CD4-positive, alpha-beta T cell (primary cell): ENCODE results near the gene RUFY2. TPM values are rescaled to one million over a fixed set of nuclear protein-coding genes. Genes with fewer than 3 reads are reported as not detected.

Experiments
- ATAC-seq: fragments of 200-7000 bp; cut with Tn5 transposase; one replicate; pipeline ENCODE4 v1.10.0; 2022; ENCODE audit warnings: mild to moderate bottlenecking; ENCODE audit not compliant: poor library complexity
- CTCF ChIA-PET: fragments of 350-600 bp; sonication (Branson Sonifier 250); formaldehyde crosslinking; loops from one replicate; lab custom pipeline; 2021; ENCODE audit warnings: antibody characterized with exemption, inconsistent platforms; lab: Charles Lee
- POLR2A ChIA-PET: fragments of 350-600 bp; sonication (Branson Sonifier 250); formaldehyde crosslinking; loops from one replicate; lab custom pipeline; 2021; ENCODE audit warnings: antibody characterized with exemption, inconsistent platforms; lab: Charles Lee
- DNase-seq, 14 experiments: peaks; one replicate each; pipeline ENCODE4 v3.0.0-alpha.2; 2013 to 2020; ENCODE audit warnings: mixed read lengths in 2 of 14
- H3K27ac ChIP-seq, 2 donors: one replicate each; pipeline versions ENCODE4 v1.5.1 to v1.7.0; 2013; ENCODE audit warnings: low read length in 2 of 2, low read depth in 1 of 2, mild to moderate bottlenecking in 1 of 2
- H3K27me3 ChIP-seq, 2 experiments: 1 replicate in 1 of 2; 2 replicates in 1 of 2; pipeline versions ENCODE4 v1.6.1 to v1.7.0; 2013; ENCODE audit warnings: low read length in 2 of 2, control low read depth in 1 of 2, mild to moderate bottlenecking in 1 of 2, moderate library complexity in 1 of 2; ENCODE audit not compliant: insufficient read depth in 2 of 2, control insufficient read depth in 1 of 2
- H3K36me3 ChIP-seq: one replicate; pipeline ENCODE4 v1.6.1; 2013; ENCODE audit warnings: low read length, control low read depth; ENCODE audit not compliant: insufficient read depth
- H3K4me1 ChIP-seq: one replicate; pipeline ENCODE4 v1.6.1; 2013; ENCODE audit warnings: low read length, control low read depth; ENCODE audit not compliant: insufficient read depth
- H3K4me3 ChIP-seq: one replicate; pipeline ENCODE4 v1.5.1; 2013; ENCODE audit warnings: mild to moderate bottlenecking, low read length, moderate library complexity
- H3K9me3 ChIP-seq, 2 experiments: 1 replicate in 1 of 2; 2 replicates in 1 of 2; pipeline versions ENCODE4 v1.6.1 to v1.7.0; 2013; ENCODE audit warnings: low read length in 2 of 2, mild to moderate bottlenecking in 2 of 2, control low read depth in 1 of 2, moderate library complexity in 1 of 2; ENCODE audit not compliant: control insufficient read depth in 1 of 2, insufficient read depth in 1 of 2
- H3K27ac Mint-ChIP-seq: one replicate; pipeline ENCODE4 v1.8.0; 2020; ENCODE audit warnings: mixed read lengths
- H3K27me3 Mint-ChIP-seq: one replicate; pipeline ENCODE4 v1.8.0; 2021; ENCODE audit warnings: mixed read lengths
- H3K36me3 Mint-ChIP-seq: one replicate; pipeline ENCODE4 v1.8.0; 2021; ENCODE audit warnings: low read depth, mixed read lengths
- H3K4me1 Mint-ChIP-seq: one replicate; pipeline ENCODE4 v1.8.0; 2021; ENCODE audit warnings: low read depth, mixed read lengths
- H3K4me3 Mint-ChIP-seq: one replicate; pipeline ENCODE4 v1.8.0; 2020; ENCODE audit warnings: mild to moderate bottlenecking, mixed read lengths
- H3K9me3 Mint-ChIP-seq: one replicate; pipeline ENCODE4 v1.8.0; 2020; ENCODE audit warnings: mixed read lengths
- intact Hi-C, 2 experiments: fragments of 100-400 bp; cut with DNase I in 1 of 2; cut with micrococcal nuclease in 1 of 2; formaldehyde crosslinking; loops; one replicate each; pipeline versions ENCODE4 v1.15.1 to v1.9.0; 2023 to 2025; cut with DNase I, micrococcal nuclease
- total RNA-seq, 174 experiments: library from RNA in 2 of 174; stranded (reverse) in 2 of 174; gene quantifications; one replicate each; pipeline ENCODE4 v1.2.3 and lab custom pipeline; 2021 to 2026
- TF ChIP-seq, protein P1 (sequence below): fragments of 200-600 bp; IDR thresholded peaks from one replicate; pipeline ENCODE4 v1.8.0; 2022; ENCODE audit warnings: antibody characterized with exemption, mild to moderate bottlenecking

Gene RUFY2
- total RNA-seq, 2 experiments from 2014 or later: 10.7 to 14.8 TPM

DNA sequence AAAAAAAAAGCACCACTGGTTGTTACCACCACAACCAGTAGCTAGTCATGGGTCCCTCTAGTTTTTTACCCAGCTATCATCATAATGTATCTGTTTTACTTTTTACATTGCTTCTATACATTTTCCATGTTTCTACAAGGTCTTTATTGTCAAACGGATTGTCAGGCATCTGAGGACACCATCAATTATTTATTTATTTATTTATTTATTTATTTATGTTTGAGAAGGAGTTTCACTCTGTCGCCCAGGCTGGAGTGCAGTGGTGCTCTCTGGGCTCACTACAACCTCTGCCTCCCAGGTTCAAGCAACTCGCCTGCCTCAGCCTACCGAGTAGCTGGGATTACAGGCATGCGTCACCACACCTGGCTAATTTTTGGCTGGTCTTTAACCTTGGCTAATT lies 104.2 kb downstream of the RUFY2 start:
- no peak overlapping the region for H3K4me3 Mint-ChIP-seq
- no peak overlapping the region for H3K4me3 ChIP-seq
- TF ChIP-seq, protein P1, sequence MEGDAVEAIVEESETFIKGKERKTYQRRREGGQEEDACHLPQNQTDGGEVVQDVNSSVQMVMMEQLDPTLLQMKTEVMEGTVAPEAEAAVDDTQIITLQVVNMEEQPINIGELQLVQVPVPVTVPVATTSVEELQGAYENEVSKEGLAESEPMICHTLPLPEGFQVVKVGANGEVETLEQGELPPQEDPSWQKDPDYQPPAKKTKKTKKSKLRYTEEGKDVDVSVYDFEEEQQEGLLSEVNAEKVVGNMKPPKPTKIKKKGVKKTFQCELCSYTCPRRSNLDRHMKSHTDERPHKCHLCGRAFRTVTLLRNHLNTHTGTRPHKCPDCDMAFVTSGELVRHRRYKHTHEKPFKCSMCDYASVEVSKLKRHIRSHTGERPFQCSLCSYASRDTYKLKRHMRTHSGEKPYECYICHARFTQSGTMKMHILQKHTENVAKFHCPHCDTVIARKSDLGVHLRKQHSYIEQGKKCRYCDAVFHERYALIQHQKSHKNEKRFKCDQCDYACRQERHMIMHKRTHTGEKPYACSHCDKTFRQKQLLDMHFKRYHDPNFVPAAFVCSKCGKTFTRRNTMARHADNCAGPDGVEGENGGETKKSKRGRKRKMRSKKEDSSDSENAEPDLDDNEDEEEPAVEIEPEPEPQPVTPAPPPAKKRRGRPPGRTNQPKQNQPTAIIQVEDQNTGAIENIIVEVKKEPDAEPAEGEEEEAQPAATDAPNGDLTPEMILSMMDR: no peak
- no peak for ATAC-seq
- intact Hi-C loops: loop anchor here (2.0 to 10.0 kb wide), 5 partner anchors 96 to 608 kb away; partner anchors contain the start of gene CTNNA3 (in 1 of the 2)
- H3K27me3 ChIP-seq: no peaks in the 10 kb centered on the region
- H3K9me3 ChIP-seq: no peaks in the 10 kb centered on the region
- H3K4me1 Mint-ChIP-seq: no peaks in the 10 kb centered on the region
- H3K27ac ChIP-seq: no peak overlapping the region
- POLR2A ChIA-PET: no interaction called here
- CTCF ChIA-PET: no interaction called here
- no peaks in the 10 kb centered on the region for H3K36me3 Mint-ChIP-seq
- H3K36me3 ChIP-seq: no peaks in the 10 kb centered on the region
- no peaks in the 10 kb centered on the region for H3K27me3 Mint-ChIP-seq
- H3K4me1 ChIP-seq: no peaks in the 10 kb centered on the region
- no peak overlapping the region for H3K27ac Mint-ChIP-seq
- H3K9me3 Mint-ChIP-seq: no peaks in the 10 kb centered on the region
- no peak for DNase-seq

DNA sequence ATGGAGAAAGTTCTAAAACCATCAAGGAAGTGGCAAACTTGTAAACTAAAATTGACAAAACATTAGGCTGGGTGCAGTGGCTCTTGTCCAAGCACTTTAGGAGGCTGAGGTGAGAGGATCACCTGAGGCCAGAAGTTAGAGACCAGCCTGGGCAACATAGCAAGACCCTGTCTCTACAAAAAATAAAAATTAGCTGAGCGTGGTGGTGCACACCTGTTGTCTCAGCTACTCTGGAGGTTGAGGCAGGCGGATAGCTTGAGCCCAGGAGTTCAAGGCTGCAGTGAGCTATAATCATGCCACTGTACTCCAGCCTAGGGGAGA lies 104.6 kb downstream of the RUFY2 start:
- H3K27me3 ChIP-seq: no peaks in the 10 kb centered on the region
- no peak for ATAC-seq
- Mint-ChIP-seq H3K27ac (no peak overlapping the region), H3K9me3 (no peaks in the 10 kb centered on the region), H3K27me3 (no peaks in the 10 kb centered on the region), H3K36me3 (no peaks in the 10 kb centered on the region), H3K4me1 (no peaks in the 10 kb centered on the region), H3K4me3 (no peak overlapping the region)
- H3K27ac ChIP-seq: no peak overlapping the region
- no peaks in the 10 kb centered on the region for H3K4me1 ChIP-seq
- H3K4me3 ChIP-seq: no peak overlapping the region
- POLR2A ChIA-PET: no interaction called here
- H3K36me3 ChIP-seq: no peaks in the 10 kb centered on the region
- intact Hi-C loops: loop anchor here (2.0 to 10.0 kb wide), 5 partner anchors 95 to 608 kb away; partner anchors contain the start of gene CTNNA3 (in 1 of the 2)
- TF ChIP-seq, protein P1: peak; percentile 15
- H3K9me3 ChIP-seq: no peaks in the 10 kb centered on the region
- no peak for DNase-seq
- CTCF ChIA-PET: interaction anchor here (1.4 kb wide), 1 partner anchor 514 kb away, joined by 5 read pairs; no protein-coding TSS in a partner anchor

DNA sequence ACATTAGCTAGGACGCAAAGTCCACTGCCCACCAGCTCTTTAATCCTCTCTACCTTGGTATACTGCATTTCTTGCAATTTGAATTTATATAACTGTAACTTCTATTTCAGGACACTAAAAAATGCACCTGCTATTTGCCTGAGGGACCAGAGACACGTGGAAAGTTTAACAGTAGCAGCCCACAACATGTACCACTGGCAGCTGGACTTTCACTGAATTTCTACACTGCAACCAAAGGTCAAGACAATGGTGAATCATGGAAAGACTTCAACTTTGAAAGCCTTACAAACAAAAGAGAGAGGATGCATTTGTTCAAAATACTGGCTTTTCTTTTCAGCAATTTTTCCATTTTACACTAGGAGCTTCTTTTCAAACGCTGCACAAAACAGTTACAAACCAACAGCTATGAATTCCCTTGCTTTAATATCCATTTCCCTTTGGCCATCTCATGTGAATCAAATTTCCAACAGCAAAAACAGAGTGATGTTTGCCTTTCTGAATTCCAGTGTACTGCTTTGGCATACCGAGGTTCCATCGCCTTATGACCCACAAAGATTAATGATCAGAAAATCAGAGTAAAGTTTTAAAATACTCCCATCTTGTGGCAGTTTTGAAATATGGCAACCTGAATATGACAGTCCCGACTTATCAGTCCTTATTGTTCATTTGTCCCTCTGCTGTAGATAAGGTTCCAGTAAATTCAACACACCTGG lies 105.1 kb downstream of the RUFY2 start:
- ChIA-PET POLR2A (interaction anchor here (1.0 kb wide), 1 partner anchor 30 kb away, joined by 5 read pairs; the partner anchor contains the start of gene HNRNPH3), CTCF (interaction anchor here (1.4 kb wide), 1 partner anchor 514 kb away, joined by 5 read pairs; no protein-coding TSS in a partner anchor)
- H3K4me1 ChIP-seq: no peaks in the 10 kb centered on the region
- no peaks in the 10 kb centered on the region for H3K36me3 ChIP-seq
- no peaks in the 10 kb centered on the region for H3K9me3 ChIP-seq
- no peaks in the 10 kb centered on the region for H3K27me3 ChIP-seq
- intact Hi-C loops: loop anchor here (2.0 to 10.0 kb wide), 5 partner anchors 95 to 607 kb away; partner anchors contain the start of gene CTNNA3 (in 1 of the 2)
- Mint-ChIP-seq H3K9me3 (no peaks in the 10 kb centered on the region), H3K36me3 (no peaks in the 10 kb centered on the region), H3K4me1 (no peaks in the 10 kb centered on the region), H3K27ac (no peak overlapping the region), H3K27me3 (no peaks in the 10 kb centered on the region), H3K4me3 (no peak overlapping the region)
- H3K27ac ChIP-seq: no peak overlapping the region
- DNase-seq (peak in 3 of 14 experiments; percentile 44 to 50 (median 45)), ATAC-seq (peak; percentile 63)
- TF ChIP-seq, protein P1: peak; percentile 54
- H3K4me3 ChIP-seq: no peak overlapping the region
